ENCODE data around the gene CAPN5.

Gene CAPN5

DNA sequence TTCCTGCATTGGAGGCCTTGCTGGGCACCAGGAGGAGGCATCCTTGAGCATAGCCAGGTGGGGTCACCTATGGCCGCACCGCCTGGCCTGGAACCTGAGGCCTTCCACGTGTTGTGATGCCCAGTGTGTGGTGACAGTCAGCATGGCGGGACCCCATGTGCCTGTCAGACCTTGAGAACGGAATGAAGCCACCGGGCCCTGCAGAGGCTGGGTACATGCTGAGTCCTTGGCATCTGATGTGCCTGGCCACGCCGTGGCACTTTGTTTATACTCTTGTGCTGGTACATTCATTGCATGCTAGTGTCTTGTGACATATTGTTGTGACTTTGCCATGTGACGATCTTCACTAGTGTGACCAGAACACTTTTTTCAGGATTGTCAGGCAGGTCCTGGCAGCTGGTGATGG, 52.8 kb downstream of the CAPN5 start:
- no peak for DNase-seq (ENCODE audit: low read depth)

DNA sequence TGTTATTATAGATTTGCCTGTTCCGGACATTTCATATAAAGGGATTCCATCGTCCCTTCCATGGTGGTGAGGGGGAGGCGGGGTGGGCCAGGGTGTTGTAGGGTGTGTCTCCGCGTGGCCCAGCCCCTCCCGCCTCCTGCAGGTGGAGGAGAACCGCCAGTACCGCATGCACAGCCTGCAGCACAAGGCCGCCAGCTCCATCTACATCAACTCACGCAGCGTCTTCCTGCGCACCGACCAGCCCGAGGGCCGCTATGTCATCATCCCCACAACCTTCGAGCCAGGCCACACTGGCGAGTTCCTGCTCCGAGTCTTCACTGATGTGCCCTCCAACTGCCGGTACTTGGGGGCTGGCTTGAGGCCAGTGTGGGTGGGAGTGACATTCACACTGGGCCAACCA, 53.8 kb downstream of the CAPN5 start:
- no peak for DNase-seq (ENCODE audit: low read depth)

DNA sequence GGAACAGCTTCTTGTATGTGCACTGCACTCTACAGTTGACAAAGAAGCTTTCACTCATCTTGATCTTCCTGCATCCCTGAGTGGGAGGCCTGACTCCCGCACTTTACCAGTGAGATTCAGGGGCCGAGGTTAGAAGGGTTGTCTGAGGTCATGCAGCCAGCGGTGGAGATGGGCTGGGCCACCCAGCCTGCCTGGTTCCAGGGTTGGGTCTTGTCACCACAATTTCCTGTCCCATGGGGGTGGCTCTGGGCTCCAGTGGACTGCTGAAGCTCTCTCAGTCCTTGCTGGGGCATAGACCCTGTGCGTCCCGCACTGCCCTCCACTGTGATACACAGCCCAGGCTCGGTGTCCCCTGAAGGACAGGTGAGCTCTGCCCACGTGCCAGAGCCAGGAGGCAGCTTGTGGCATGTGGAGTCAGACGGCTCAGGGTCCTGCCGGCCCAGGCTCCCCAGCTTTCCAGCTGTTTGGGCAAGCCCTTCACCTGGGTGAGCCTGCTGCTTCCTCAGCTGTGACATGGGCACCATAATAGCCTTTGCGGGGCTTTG, 54.4 kb downstream of the CAPN5 start:
- DNase-seq (ENCODE audit: low read depth) = no peak

DNA sequence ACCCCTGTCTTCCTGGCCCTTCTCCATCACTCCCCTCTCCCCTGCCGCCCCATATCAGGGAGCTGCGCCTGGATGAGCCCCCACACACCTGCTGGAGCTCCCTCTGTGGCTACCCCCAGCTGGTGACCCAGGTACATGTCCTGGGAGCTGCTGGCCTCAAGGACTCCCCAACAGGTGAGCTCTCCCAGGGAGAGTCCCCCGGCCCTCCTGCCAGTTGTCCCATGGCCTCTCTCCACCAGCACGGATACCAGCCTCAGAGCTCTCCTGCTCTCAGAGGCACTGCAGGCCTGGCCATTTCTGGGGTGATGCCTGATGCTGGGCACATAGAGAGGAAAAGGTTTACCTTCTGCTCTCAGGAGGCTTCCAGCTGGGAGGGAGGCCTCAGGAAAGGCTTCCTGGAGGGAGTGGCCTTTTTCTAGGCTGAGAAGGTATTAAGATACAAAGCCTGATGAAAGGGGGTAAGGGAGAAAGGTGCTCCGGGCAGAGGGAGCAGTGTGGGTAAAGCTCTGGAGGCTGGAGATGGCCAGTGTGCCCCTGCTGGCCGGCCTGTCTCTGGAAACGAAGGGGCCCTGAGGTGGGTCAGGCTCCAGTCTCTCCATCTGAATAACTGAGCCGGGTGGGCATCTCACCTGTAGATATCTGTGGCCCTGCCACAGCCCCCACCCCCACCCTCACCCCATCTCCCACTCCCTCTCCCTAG, 55.3 kb downstream of the CAPN5 start:
- DNase-seq (ENCODE audit: low read depth) = no peak

DNA sequence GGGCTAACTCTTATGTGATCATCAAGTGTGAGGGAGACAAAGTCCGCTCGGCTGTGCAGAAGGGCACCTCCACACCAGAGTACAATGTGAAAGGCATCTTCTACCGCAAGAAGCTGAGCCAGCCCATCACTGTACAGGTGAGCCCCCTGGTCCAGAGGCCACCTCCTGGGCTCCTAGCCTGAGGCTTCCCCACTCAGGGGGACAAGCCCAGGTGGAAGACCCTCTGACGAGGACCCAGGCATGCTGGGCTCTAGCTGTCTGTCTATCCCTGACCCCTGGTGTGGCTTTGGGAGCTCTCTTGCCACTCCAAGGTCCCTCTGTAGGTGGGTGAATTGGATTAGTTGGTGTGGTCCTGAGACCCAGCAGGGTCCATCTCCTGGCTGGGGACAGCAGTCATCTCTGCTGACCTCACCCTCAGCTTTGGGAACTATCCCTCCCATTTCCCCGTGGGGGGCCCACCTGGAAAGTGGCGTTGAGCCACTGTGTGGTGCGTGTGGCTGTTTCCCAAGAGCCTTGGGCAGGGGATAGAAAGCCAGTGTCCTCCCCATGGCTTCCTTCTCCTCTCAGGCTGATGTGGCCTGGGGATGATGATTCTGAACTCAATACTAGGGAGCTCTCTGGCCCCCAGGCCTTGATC, 55.9 kb downstream of the CAPN5 start:
- DNase-seq (ENCODE audit: low read depth) = no peak

DNA sequence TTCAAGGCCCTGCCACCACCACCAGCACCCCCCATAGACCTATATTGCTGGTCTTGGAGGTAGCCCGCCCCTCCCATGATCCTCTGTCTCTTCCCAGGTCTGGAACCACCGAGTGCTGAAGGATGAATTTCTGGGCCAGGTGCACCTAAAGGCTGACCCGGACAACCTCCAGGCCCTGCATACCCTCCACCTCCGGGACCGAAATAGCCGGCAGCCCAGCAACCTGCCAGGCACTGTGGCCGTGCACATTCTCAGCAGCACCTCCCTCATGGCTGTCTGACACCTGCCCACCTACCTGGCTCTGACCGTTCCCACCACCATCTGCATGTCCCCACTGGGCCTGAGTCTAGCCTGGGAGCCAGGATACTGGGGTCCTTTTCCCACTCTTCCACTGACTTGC, 56.8 kb downstream of the CAPN5 start:
- DNase-seq (ENCODE audit: low read depth) = no peak

DNA sequence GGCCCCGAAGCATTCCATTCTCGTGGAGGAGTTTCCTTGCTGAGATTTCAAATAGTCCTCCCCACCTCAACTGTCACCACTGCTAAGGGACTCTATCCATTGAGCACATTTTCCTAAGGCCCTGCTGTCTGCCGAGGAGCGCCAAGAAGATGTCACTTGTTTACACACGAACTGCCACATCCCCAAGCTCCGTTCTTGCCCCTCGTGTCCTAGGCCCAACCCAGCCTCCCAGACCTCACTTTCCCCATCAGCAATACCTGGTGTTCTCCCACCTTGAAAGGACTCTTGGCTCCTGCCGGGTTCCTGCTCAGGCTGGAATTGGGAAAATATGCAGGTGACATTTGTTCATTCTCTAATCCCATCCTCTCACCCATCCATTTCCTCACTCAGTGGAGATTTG, 57.3 kb downstream of the CAPN5 start:
- no peak for DNase-seq (ENCODE audit: low read depth)

DNA sequence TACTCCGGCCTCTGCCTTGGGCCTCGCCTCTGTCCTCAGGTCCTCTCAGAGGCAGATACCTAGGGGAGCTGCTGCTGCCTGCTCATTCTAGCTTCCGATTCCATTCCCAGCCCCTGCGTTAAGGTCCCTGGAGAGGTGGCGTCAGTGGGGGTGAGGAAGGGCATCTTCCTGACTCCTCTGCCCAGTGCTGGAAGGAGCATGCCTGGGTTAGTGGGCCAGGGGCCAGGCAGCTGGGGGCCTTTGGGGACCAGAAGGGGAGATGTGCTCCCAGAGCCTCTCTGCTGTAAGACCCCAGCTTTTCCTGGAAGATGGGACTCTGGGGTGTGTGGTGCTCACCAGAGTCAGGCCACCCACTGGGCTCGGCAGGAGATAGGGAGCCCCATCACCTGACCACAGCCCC, 57.7 kb downstream of the CAPN5 start:
- DNase-seq (ENCODE audit: low read depth) = no peak

DNA sequence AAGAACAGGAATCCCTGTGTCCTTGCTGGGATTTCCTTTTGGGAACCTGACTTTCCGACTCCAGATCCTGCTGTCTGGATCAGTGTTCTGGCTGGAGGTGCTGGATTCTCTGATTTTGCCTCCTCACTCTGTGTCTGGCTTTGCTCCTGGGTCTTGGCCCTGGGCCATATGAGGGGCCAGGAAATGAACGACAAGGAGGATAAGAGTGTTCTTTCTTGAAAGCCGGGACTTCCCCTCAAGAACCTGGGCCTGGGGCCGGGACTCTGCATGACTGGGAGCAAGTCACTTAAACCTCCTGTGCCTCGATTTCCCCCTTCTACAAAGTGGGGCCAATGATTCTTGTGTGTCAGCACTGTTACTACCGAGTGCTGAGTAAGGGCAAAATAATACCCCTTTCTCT, 58.4 kb downstream of the CAPN5 start:
- no peak for DNase-seq (ENCODE audit: low read depth)

DNA sequence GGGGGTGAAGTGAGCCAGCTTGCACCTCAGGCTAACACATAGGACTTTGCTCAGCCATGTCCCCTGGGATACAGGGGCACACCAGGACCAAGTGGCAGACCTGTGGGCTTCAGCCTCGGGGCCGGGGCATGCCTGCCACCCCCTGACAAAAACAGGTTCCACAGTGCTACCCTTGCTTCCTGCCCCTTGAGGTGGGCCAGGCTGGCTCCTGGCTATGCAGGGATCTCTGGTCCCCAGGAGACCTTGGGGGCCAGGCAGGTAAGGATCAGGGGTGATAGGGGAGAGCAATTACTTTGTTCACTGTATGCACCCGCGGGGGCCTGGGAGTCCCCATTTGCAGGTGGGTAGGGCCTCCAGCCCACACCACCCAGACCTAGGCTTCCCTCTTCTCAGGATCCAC, 58.9 kb downstream of the CAPN5 start:
- no peak for DNase-seq (ENCODE audit: low read depth)

DNA sequence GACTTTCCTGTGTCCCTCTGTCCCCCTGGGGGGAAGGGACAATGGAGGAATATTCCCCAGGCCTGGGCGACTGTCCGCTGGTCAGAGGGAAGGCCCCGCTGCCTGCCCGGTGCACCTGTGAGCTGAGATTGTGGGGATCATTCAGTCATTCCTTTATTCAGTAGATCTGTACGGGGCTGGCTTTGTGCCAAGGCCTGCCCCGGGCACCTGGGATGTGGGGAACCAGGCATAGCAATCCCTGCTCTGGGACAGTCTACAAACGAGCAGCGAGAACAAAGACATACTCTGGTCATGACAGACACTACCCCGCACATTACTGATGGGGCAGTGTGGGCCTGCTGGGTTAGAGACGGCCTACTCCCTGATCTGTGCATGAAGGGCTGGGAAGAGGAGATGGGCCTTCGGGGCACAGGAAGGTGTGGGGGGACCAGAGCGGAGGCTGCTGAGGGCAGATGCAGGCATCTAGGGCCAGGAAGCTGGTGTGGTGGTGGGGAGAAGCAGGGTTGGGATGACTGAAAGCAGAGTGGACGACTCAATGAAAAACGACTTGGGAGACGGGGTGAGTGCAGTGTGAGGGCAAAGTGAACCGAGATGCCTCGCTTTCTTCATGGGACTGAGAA, 59.5 kb downstream of the CAPN5 start:
- DNase-seq (ENCODE audit: low read depth) = no peak

DNA sequence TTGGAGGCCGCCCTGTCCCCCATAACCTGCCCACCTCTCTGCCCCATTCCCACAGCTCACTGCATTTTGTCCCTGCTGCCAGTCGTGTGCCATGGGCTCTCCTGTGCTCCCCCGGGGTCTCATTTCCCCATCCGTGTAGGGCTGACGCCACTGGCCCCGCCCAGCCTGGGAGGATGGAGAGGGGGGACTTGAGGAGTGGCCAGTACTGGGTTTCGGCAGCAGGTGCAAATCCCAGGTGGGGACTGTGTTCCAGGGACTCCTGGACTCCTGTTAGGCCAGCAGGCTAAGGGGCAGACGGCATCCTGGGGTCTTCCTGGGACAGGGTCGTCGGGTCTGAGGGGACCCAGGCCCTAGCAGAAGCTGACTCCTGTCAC, 60.1 kb downstream of the CAPN5 start:
- no peak for DNase-seq (ENCODE audit: low read depth)

DNA sequence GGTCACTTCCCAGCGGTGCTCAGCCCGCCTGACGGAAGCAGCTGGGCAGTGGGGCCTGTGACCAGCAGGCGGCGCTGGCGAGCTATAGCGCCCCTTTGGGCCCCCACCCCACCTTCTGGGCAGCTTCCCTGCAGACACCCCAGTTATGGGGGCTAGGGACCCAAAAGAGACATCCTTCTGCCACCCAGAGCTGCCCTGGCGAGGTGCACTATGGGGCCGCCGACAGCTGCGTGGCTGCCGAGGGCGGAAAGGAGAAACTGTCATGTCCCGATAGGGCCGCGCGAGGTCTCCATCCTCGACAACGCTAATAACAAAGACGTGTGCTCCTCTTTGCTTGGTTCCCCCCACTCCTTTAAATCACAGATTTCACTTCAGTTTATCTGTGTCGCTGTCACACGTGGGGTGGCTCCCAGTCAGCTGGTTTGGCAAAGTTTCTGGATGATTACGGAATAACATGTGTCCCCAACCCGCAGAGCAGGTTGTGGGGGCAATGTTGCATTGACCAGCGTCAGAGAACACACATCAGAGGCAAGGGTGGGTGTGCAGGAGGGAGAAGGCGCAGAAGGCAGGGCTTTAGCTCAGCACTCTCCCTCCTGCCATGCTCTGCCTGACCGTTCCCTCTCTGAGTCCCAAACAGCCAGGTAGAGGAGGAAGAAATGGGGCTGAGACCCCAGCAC, 60.6 kb downstream of the CAPN5 start:
- peak; percentile 32 for DNase-seq (ENCODE audit: low read depth)

DNA sequence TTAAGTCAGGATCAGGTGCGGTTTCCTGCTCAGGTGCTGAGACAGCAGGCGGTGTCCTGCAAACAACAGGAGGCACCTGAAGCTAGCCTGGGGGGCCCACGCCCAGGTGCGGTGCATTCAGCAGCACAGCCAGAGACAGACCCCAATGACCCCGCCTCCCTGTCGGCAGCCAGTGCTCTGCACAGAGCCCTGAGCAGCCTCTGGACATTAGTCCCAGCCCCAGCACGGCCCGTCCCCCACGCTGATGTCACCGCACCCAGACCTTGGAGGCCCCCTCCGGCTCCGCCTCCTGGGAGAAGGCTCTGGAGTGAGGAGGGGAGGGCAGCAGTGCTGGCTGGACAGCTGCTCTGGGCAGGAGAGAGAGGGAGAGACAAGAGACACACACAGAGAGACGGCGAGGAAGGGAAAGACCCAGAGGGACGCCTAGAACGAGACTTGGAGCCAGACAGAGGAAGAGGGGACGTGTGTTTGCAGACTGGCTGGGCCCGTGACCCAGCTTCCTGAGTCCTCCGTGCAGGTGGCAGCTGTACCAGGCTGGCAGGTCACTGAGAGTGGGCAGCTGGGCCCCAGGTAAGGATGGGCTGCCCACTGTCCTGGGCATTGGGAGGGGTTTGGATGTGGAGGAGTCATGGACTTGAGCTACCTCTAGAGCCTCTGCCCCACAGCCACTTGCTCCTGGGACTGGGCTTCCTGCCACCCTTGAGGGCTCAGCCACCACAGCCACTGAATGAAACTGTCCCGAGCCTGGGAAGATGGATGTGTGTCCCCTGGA, 61.3 kb downstream of the CAPN5 start, which contains the start of gene MYO7A:
Gene MYO7A (plus strand): TSS at position 327 of the 772 bp plus-strand sequence. CDS start 2,389 bp downstream, outside the sequence.
- no peak for DNase-seq (ENCODE audit: low read depth)

DNA sequence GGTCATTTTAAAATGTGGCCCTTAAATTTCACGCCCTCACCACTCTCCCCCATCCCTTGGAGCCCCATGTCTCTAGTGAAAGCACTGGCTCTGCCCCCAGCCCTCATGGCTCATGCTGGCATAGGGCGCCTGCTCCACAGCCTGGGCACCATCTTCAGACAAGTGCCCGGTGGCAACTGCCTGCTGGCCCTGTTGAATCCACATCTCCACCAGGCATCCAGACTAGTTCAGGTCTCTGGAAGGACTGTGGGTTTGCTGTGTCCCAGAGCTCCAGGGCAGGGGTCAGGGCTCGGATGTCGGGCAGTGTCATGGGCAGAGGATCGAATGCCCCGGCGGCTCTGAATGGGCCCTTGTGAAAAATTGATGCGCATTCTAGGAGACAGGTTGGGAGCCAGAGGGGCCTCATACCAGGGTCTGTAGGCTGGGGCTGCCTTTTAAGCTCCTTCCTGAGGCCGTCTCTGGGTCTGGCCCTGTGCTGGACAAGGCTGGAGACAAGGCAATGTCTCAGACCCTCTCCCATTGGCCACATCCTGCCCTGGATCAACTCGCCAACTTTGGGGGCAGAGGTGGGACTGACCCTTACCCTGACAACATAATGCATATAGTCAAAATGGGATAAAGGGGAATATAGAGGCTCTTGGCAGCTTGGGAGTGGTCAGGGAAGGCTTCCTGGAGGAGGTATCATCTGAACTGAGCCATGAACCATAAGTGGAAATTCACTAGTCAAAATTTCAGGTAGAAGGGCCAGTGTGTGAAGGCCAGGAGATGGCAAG, 62.5 kb downstream of the CAPN5 start:
- DNase-seq (ENCODE audit: low read depth) = no peak

DNA sequence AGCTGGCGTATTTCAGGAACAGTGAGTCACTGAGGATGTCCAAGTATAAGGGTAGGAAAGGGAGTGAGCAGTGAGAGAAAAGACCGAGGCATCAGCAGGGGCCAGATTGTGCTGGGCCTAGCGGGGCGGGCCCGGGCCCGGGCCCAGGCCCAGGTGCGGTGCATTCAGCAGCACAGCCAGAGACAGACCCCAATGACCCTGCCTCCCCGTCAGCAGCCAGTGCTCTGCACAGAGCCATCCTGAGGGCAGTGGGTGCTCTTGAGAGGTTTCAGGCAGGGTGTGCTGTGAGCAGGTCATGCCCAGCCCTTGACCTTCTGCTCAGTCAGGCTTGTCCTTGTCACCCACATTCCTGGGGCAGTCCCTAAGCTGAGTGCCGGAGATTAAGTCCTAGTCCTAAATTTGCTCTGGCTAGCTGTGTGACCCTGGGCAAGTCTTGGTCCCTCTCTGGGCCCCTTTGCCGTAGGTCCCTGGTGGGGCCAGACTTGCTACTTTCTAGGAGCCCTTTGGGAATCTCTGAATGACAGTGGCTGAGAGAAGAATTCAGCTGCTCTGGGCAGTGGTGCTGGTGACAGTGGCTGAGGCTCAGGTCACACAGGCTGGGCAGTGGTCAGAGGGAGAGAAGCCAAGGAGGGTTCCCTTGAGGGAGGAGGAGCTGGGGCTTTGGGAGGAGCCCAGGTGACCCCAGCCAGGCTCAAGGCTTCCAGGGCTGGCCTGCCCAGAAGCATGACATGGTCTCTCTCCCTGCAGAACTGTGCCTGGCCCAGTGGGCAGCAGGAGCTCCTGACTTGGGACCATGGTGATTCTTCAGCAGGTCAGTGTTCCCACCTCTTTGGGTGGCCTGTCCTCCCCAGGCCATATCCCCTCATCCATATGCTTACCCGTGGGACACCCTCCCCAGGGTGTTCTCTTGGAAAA, 63.3 kb downstream of the CAPN5 start:
- DNase-seq (ENCODE audit: low read depth) = no peak

DNA sequence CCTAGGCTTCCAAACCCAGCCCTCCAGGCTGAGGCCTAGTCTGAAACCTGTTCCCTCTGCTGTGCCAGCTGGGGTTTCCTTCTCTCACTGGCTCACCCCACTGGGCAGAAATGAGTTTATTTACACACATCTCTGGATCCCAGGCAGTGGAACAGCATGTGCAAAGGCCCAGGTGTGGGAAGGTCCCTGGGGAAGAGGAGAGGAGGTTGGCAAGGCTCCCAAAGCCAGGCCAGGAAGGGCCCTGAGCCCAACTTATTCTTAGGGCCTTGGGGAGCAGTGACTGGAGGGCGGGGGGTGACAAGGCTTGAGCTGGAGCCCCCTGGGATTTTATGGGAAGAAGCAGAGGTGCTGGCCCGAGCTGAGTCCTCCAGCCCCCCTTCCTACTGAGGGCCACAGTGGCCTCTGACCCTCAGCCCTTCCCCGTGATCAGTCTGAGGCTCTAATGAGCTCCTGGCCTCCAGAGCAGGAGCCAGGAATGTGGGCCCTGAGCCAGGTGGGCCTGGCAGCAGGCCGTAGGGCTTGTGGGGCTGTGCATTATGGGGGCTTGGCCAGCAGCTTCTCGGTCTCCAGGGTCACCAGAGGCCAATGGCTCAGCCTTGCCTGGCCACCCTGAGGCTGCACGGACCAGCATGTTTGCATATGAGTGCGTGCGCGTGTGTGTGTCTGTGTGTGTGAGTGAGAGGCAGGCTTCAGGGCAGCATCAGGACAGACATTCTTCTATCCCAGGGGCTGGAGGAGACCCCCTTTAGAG, 64.2 kb downstream of the CAPN5 start:
- no peak for DNase-seq (ENCODE audit: low read depth)

DNA sequence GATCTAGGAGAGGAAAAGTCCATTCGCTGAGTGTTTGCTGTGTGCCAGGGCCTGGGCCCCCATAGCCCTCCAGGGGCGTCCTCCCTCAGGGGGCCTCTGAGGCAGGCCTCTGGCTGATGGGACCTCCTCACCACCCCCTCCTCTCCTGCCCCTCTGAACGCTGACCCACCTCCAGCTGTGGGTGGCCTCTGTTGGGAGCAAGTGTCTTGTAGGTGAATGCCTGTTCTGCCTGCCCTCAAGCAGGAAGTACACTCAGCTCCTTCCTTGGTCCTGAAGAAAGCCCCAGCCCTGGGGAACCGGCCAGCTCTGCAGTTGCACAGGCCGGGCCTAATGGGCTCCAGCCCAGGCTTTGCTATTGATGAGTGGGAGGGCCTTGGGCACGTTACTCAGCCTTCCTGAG, 64.8 kb downstream of the CAPN5 start:
- DNase-seq (ENCODE audit: low read depth) = no peak

DNA sequence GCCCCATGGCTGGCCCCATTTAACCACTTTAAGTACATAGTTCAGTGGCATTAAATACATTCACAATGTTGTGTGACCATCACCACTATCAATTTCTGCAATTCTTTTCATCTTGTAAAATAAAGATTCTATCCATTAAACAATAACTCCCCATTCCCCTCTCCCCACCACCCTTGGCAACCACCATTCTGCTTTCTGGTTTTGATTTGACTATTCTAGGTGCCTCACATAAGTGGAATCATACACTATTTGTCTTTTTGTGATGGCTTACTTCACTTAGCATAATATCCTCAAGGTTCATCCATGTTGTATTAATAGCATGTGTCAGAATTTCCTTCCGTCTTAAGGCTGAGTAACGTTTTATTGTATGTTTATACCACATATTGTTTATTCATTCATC, 68.3 kb downstream of the CAPN5 start:
- DNase-seq (ENCODE audit: low read depth) = no peak

Measured in activated T-helper 1 cell treated with Interleukin-2 at 50 U/mL for 16 hours (primary cell).